PC-9 (cell line): ENCODE measurements around the gene DYNLRB1.
"Not testable (repeated sequence)": the region's sequence is repeated elsewhere in the genome, so short reads cannot be mapped to it uniquely, and the experiment has no call there.

Source experiments
- CTCF ChIP-seq: fragments of 200-600 bp; sonication (generic); conservative IDR thresholded peaks from 2 replicates; pipeline ENCODE4 v1.6.1; 2017; ENCODE audit warnings: mixed run types, antibody characterized with exemption, mild to moderate bottlenecking, moderate library complexity
- EZH2 ChIP-seq: fragments of 200-600 bp; sonication (generic); IDR thresholded peaks from 2 replicates; pipeline ENCODE4 v1.8.0; 2017; ENCODE audit warnings: antibody characterized with exemption, low read depth

GRCh38 chr20:34519841-34520240 lies 3.6 kb downstream of the DYNLRB1 start:
- TF ChIP-seq CTCF, EZH2: not testable (repeated sequence)
